ENCODE data around the gene FBXO31.

DNA sequence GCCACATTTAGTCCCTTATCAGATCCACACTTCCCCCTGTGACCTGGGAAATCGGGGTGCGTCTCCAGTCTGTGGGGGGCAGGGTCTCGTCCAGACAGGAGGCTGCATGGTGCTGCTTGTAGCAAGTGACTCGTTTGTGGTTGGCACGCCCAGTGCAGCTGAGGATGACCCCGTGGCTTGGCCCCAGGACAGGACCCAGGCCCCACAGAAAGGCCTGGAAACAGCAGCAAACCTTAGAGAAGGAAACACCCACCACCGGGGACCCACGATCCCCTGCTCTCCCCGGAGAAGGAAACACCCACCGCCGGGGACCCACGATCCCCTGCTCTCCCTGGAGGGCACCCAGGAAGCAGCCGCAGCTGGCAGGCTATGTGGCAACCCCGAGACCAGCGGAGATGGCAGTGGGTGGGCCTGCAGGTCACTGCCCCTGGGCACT is 58.1 kb downstream of the FBXO31 start:
- TF ChIP-seq EZH2phosphoT487 (IDR thresholded peaks at IDR 0.05; ENCODE audit: insufficient read depth, low read depth) (no peak), EZH2 (IDR thresholded peaks at IDR 0.05; ENCODE audit: insufficient read depth, poor library complexity, severe bottlenecking) (no peak)
